ENCODE measurements around the gene DSE.

DSE gene

DNA sequence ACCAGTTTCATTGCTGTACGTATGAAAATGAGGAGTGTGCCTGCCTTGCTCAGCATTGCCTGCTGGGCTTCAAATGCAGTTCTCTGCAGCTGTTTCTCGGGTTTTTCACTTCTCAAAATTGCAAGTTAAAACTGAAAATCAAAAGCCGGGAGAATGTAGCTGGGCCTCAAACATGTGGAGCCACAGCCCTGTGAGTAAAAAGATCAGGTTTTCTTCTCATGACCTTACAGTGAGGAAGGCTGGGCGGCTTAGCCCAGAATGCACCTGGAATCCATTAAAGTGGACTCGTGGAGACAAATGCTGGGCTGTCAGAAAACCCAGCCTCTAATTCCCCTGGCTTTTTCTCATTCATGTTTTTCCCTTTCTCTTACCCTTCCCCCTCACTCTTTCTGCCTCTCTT, 34.4 kb downstream of the DSE start:
- H3K27ac ChIP-seq: peak overlapping the region in 11 of 21 experiments; percentile 8 to 67 (median 37)
- no peak overlapping the region for H3K4me3 ChIP-seq

DNA sequence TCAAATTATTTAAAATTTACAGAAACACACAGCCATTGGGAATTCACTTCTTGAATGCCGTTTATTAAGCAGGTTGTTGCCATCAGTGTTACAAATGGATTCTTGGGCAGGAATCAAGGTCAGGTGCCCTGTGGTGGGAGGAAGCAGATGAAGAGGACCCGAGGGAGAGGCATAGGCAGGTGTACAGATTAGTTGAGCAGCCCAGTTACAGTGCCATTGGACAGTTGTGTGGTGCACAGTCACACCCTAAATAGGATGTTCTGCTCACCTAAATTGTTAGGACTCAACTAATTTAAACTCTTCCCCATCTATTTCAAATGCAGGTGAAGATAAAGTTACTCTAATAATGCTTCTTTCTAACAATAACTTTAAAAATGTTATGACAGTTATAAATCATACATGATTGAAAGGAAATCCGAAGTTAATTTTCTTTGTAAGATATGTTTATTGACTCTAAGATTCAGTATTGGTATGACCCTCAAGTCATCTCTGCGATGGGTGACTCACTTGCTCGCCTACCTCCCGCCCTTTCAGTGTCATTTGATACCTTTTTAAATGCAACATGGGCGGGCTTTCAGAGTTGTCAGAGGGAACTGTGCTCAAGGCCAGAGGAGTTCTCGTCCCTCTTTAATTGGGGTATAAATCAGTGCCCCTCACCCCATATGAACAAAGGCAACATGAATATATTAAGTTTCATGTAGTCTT, 35.1 kb downstream of the DSE start:
- H3K27ac ChIP-seq: peak overlapping the region in 9 of 21 experiments; percentile 15 to 67 (median 37)
- H3K4me3 ChIP-seq: no peak overlapping the region

DNA sequence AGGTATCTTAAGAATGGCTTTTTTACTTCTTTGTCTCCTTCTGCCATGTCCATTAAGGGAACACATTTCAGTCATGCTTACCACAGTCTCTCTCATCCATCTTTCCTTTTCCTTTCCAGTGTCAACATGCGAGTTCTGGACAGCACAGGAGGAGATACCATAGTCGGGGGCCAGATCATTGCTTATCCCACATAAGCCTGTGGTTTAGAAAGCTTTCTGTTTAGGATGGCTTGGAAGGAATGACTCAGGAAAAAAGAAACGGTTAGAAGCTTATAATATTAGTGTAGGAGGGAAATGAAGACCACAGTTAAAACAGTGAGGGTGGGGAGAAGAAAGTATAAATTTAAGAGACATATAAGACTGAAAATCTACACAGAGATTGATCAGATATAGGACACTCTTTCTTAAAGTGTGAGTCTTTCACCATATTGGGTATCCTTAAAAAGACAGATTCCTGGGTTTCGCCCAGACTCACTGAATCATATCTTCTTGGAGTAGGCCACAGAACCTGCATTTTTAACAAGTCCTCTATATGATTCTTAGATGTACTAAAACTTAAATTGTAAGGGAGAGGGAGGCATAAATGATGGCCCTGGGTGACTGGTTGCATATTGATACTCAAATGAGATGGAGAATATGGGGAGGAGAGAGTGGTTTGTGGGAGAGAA, 36.1 kb downstream of the DSE start:
- H3K4me3 ChIP-seq: no peak overlapping the region
- peak overlapping the region in 3 of 21 experiments; percentile 11 to 42 (median 14) for H3K27ac ChIP-seq

DNA sequence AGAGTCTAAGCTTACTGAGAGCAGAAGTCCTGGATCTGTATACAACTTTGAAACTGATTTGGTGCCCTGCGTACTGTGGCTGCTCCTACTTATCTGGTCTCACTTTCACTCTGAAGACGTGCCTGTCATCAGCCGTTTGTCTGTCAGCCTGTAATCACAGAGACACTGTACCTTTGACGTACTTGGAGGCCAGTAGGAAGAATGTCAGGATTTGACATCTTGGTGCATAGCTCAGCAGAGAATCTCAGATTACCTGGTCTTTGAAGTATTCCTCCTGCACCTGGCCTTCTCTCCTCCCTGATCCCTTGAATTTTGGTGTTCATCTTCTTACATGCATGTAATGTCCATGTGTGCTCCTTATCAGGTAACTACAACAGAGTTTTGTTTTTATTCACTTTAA, 37.7 kb downstream of the DSE start:
- Histone ChIP-seq H3K4me3 (no peak overlapping the region), H3K27ac (no peak overlapping the region)

DNA sequence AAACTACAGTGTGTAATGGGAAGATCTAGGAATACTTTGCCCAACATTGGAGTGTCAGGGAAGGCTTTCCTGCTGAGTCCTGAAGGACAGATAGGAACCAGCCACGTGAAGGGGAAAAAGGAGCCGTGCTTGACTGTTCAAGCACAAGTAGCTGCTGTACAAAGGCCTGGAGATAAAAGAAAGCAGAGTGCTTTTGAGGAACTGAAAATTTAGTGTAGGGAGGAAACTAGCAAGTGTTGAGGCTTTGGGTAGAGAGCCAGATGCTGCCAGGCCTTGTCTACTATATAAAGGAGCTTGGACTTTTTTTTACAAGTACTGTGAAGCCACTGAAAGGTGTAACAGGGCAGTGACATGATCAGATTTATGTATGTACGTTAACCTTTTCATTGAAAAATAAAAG, 39.0 kb downstream of the DSE start:
- Histone ChIP-seq H3K4me3 (no peak overlapping the region), H3K27ac (peak overlapping the region in 3 of 21 experiments; percentile 0 to 49 (median 8))

DNA sequence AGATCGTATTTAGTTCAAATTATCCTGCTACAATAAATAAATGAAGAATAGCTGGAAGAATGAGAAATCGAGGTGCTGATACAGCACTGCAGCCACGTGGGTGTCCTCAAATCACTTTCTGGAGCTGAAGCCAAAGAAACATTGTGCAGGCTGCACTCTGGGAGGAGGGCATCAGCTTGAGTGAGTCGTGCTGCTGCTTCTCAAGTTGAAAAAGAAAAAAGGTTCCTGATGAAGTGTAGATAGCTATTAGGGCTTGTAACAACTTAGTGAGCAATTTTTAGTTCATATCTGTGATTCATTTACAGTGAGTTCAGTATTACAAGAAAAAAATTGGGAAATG, 40.5 kb downstream of the DSE start:
- H3K27ac ChIP-seq: peak overlapping the region in 7 of 21 experiments; percentile 1 to 59 (median 42)
- no peak overlapping the region for H3K4me3 ChIP-seq

DNA sequence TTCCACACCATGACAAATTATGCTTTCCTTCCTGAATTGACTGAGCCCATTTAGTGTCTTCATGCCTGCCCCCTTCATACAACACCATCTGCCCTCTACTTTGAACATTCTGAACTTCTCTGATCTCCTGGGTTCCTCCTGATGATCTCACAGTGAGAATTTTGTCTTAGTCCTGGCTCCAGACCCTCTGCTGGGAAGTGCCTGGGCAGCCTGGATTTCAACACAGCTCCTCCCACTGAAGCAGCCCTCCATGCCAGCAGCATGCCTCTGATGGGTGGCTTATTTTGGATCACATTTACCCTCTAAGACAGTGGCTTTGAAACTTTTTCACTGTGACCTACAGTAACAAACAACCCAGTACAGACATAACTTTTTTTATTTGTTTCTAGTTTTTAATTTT, 41.5 kb downstream of the DSE start:
- H3K4me3 ChIP-seq: no peak overlapping the region
- peak overlapping the region in 9 of 21 experiments; percentile 1 to 59 (median 18) for H3K27ac ChIP-seq

DNA sequence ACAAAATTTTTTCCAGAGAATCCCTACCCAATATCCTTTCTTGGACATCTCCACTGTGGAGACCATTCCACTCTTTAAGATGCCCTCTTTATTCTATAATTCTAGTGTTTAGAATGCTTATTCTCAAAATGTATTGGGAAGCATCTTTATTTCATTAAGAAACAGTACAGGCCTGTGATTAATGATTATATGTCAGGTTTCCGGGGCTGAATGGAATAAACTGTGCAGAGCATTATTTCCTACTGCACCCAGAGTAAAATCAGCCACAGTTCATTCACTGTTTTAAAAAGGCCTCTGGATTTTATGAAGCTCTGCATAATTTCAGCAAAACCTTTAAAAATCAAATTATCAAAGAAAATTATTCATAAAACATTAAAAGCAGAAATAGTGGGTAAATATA, 42.6 kb downstream of the DSE start:
- H3K27ac ChIP-seq: no peak overlapping the region
- H3K4me3 ChIP-seq: no peak overlapping the region

DNA sequence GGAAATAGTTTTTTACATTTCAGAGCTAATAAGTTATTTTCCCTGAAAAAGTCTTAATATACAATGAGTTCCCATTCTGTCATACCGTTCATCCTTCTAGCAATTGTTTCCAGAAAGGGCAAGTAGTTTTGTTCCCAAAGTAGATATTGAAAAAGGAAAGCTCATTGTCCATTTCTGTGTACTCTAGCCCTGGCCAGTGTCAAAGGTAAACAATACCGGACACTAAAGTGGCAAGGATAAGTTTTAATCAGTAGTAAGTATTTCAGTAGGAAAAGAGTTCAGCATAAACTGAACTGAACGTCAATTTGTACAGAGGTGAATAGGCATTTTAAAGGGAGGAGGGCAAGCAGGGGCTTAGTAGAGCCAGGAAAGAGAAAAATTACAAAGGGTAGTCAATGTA, 46.9 kb downstream of the DSE start:
- Histone ChIP-seq H3K4me3 (no peak overlapping the region), H3K27ac (no peak overlapping the region)

DNA sequence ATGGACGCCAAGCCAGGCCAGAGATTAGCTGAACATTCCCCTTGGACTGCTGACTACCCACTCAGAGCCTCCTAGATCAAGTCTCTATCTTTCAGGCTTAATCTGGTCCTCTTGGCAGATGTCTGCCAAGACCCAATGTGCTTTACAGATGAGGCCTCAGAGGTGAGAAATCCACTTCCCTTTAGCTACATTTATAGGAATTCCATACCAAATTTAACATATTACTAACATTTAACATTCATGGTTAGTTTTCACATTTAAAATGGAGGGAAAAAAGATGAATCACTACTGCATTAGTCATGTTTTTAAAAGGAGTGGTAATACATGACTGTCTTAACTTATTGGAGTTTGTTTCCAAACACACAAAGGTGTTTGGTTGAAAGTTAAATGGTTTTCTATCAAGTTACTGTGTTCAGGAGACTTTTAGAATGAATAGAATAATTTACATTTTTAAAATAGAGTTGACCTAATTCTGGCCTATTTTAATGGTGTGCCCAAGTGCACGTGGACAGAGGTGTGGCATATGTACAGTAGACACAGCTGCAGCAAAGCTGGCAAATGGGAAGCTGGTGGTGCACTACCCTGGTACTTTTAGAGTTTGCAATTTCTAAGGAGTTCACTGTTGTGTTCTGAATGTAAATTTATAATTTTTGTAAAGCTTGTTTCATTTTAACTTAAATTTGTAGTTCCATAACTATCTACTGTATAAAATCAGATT, 48.5 kb downstream of the DSE start:
- Histone ChIP-seq H3K27ac (peak overlapping the region in 1 of 21 experiments; percentile 18), H3K4me3 (no peak overlapping the region)

DNA sequence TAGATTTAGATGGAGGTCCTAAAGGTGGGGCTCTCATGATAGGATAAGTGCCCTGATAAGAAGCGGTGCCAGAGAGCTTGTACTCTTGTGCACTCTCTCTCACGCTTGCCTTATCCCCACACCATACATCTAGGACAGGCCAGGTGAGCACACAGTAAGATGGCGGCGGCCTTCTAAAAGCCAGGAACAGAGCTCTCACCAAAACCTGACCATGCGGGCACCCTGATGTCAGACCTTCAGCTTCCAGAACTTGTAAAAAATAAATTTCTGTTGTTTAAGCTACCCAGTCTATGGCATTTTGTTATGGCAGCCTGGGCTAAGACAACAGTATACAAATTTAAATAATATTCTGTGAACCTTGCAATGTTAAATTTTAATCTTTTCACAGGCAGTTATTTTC, 49.6 kb downstream of the DSE start:
- H3K4me3 ChIP-seq: no peak overlapping the region
- no peak overlapping the region for H3K27ac ChIP-seq

DNA sequence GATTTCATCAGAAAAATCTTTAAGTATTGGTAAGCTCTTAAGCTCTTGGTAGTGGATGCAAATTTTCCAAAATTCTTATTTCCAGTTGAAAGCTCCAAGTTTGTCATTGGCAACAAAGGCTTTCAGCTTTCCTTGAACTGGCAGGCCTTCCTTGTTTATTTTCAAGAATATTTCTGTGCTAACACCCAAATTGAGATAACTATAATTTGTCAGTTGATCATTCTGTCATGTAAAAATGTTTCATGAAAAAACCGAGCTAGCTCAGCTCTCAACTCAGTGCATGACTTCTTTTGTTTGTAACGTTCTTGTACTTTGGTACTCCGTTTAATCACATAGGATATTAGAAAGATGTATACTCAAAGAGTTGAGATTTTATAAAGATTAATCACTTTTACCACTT, 51.5 kb downstream of the DSE start:
- no peak overlapping the region for H3K27ac ChIP-seq
- H3K4me3 ChIP-seq: no peak overlapping the region

DNA sequence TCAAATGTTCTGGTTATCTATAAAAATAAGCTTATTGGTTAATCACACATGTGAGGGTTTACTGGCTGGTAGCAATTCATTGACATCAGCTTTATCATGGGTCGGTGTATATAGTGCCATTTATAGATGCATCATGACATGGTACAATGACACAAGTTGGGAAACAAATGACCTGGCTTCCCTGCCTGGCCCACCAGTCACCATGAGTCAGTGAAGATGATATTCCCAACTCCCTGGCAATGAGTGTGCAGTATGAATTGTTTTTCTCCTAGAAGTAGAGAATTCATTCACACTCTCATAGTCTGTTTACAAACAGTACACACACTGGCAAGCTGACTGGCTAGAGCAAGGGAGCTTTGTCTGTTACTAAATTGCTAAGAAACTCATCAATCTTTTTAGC, 53.3 kb downstream of the DSE start:
- H3K4me3 ChIP-seq: no peak overlapping the region
- H3K27ac ChIP-seq: no peak overlapping the region

DNA sequence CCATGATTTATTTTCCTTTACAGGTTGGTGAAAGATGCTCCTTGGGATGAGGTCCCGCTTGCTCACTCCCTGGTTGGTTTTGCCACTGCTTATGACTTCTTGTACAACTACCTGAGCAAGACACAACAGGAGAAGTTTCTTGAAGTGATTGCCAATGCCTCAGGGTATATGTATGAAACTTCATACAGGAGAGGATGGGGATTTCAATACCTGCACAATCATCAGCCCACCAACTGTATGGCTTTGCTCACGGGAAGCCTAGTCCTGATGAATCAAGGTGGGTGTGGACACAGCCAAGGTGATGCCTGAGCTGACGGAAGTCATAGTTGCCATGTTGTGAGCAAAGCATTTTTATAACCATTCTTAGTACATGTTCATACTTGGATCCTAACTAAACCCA, 55.8 kb downstream of the DSE start:
- Histone ChIP-seq H3K4me3 (no peak overlapping the region), H3K27ac (no peak overlapping the region)

DNA sequence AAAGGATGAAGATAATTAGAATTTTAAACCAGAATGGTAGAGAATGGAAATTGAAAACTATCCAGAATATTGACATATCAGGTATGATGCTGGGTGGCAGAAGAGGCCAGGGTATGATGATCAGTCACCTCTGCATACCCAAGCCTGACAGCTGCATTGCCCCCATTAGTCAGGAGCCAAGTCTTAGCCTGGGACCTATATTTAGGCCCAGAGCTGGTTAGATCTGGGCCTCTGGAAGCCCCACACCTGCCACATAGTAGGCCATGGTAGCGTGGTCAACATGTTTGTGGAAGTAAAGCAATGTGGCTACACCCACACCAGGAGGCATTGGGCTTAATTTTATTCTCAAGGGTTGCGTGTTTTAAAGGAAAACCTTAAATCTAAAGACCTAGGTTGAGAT, 58.4 kb downstream of the DSE start:
- no peak overlapping the region for H3K27ac ChIP-seq
- no peak overlapping the region for H3K4me3 ChIP-seq

DNA sequence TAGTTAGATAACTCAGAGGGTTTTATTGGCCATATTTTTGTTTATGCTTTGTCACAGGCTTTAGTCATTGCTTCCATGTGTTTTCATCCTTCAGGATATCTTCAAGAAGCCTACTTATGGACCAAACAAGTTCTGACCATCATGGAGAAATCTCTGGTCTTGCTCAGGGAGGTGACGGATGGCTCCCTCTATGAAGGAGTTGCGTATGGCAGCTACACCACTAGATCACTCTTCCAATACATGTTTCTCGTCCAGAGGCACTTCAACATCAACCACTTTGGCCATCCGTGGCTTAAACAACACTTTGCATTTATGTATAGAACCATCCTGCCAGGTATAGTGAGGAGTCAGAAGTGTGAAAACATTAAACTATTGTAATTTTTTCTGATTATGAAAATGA, 60.1 kb downstream of the DSE start:
- H3K4me3 ChIP-seq: no peak overlapping the region
- no peak overlapping the region for H3K27ac ChIP-seq

DNA sequence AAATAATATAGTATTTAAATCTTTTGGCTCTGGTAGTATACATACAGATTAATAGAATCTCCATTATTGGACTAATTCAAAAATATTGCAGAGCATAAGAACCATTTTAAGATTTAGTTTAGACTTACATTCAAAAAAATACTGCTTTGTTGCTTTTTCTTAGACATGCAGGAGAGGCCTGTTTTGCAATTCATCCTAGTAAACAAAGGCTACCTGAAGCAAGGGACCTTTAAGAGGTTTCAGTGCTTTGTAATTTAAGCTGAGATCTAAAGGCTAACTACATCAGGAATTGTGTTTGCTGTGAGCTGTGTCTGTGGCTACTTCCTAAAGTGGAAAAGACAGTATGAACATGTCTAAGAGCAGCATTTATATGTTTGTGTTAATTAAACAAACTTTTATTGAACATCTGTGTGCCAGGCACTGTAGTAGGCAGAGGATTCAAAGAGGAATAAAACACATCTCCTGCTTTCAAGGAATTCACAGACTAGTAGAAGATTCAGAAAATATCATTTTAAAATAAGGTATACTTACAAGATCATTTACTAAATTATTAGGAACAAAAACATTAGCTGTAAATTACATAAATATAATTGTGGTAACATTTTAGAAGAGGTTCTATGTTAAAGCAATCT, 61.3 kb downstream of the DSE start:
- no peak overlapping the region for H3K4me3 ChIP-seq
- no peak overlapping the region for H3K27ac ChIP-seq

DNA sequence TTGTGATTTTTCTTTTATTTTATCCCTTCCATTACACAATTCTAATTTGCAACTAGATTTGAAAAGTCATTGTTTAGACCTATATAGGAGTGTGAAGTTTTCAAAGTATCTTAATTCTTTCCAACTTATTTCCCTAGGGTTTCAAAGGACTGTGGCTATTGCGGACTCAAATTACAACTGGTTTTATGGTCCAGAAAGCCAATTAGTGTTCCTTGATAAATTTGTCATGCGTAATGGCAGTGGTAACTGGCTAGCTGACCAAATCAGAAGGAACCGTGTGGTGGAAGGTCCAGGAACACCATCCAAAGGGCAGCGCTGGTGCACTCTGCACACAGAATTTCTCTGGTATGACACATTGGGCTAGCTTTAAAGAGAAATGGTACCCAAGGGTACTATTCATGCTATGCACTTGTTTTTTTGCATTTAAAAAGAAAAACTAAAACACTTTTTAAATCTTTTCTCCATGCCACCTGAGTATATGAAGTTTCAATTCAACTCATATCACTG, 62.5 kb downstream of the DSE start:
- no peak overlapping the region for H3K27ac ChIP-seq

DNA sequence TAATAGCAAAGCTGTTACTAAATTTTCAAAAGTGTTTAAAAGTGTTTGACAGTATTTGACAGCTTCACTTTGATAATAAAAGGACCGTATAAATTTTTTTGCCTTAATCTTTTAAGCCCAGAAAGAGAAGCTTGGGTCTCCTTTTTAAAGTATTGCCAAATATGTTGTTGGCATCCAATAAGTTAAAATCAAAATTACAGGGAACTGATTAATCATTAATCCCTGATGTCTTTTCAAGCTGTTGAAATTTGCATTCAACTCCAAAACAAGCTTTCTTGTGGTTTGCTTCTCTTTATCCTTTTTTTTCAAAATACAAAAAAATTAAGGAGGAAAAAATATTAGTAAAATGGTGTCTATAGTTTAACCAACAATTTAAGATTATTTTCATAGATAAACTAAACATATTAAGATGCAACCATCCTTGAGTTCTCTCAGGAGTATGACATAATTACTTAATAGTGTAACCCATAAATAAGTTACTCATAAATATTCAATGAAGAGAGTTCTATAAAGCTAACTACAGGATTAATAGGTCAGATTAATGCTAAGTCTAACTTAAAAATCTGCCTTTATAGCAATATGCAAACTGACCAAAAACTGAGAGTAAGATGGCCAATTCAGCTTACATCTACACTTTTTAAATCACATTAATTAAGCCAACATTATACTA, 63.4 kb downstream of the DSE start:
- Histone ChIP-seq H3K4me3 (no peak overlapping the region), H3K27ac (no peak overlapping the region)

More for the DNA sequence above, 62.5 kb downstream of the DSE start:
- H3K4me3 ChIP-seq: no peak overlapping the region

DNA sequence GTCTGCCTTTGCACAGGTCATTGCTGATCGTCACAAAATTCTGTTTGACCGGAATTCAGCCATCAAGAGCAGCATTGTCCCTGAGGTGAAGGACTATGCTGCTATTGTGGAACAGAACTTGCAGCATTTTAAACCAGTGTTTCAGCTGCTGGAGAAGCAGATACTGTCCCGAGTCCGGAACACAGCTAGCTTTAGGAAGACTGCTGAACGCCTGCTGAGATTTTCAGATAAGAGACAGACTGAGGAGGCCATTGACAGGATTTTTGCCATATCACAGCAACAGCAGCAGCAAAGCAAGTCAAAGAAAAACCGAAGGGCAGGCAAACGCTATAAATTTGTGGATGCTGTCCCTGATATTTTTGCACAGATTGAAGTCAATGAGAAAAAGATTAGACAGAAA, 65.8 kb downstream of the DSE start:
- Histone ChIP-seq H3K4me3 (no peak overlapping the region), H3K27ac (no peak overlapping the region)
